HS-27A (cell line): ENCODE results near the gene CDK5R2.
A peak's percentile ranks its signal among the peaks of the same experiment; 100 is the strongest.
"Not testable (repeated sequence)": the region's sequence is repeated elsewhere in the genome, so short reads cannot be mapped to it uniquely, and the experiment has no call there.

ENCODE experiments used
- DNase-seq: peaks from one replicate; pipeline ENCODE4 v3.0.0-alpha.2; 2012; ENCODE audit warnings: low read depth, missing footprints

CDK5R2 gene

DNA sequence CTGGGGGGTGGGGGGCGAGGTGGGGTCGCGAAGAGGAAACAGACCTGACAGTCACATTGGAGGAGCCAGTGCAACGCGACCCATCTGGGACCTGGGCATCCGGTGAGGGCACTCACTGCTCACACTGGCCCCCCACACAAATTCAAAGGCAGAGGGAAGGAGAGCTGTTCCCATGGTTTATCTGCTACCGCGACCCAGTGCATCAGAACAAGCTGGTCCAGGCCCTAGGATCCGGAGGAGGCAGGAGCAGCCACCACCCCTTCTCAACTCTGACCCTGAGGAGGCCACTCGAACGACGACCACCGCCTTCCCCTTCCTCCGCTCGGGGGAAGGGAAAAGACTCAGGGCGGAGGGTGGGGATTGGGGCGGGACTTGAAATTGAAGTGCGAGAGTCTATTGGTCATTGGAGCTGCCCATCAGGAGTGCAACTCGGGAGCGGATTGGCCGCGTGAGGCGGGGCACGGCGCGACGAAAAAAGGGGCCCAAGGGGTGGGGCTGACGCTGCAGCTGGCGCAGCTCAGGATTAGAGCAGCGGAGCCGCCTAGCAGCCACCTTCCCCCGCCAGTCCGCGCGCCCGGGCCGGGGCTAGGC, at the start of gene CDK5R2:
TSS of gene CDK5R2 (plus strand) at position 526 of the 591 bp plus-strand sequence. CDS start 155 bp downstream, outside the sequence.
- DNase-seq: peak; percentile 27

GRCh38 chr2:218910741-218911140, 48.7 kb upstream of the CDK5R2 start:
- DNase-seq: no peak

GRCh38 chr2:218920504-218920903, 39.0 kb upstream of the CDK5R2 start:
- DNase-seq: no peak

- no peak for DNase-seq
Observed at GRCh38 chr2:218924757-218925156, 34.7 kb upstream of the CDK5R2 start.

GRCh38 chr2:218925434-218925833, 34.0 kb upstream of the CDK5R2 start:
- DNase-seq: no peak

DNA sequence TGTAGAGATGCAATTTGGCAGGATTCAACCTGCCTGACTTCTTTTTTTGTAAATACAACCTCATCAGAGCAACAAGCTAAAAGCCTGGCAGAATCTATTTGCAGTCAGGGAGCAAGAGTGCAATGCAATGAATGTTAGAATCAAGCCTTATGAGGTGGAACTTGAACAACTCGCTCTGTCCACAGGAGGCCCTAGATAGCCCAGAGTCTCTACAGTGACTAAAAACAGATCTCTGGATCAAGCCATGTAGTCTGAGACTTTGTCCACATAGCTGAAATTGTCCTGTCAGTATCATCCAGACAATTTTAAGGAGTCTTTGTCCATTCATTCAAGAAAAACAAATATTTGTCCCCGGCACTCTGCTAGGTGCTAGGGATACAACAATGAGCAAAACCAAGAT, 32.0 kb upstream of the CDK5R2 start:
- DNase-seq: no peak

DNA sequence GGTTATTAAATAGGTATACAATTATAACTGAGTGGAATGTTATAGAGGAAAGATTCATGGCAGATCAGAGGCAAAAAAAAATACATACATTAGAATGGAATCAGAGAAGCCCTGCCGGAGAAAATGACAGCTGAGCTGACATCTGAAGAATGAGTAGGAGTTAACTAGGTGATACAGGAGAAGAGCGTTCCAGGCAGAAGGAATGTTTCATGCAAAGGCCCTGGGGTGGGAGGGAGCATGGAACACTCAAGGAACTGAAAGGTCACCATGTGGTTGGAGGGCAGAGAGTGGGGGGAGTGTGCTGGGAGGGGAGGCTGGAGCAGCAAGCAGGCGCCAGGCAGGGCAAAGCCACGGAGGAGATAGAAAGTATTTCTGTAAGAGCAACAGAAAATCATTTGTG, 31.6 kb upstream of the CDK5R2 start:
- no peak for DNase-seq

DNA sequence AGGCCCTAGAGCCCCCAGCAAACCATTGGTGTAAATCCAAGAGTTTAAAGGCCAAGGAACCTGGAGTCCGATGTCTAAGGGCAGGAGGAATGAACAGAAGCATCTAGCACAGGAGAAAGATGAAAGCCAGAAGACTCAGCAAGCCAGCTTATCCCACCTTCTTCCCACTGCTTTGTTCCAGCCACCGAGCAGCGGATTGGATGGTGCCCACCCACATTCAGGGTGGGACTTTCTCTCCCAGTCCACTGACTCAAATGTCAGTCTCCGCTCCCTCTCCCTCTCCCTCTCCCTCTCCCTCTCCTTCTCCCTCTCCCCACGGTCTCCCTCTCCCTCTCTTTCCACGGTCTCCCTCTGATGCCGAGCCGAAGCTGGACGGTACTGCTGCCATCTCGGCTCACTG, 29.0 kb upstream of the CDK5R2 start:
- not testable (repeated sequence) for DNase-seq

- DNase-seq: not testable (repeated sequence)
Observed at GRCh38 chr2:218931751-218932150, 27.7 kb upstream of the CDK5R2 start.

DNA sequence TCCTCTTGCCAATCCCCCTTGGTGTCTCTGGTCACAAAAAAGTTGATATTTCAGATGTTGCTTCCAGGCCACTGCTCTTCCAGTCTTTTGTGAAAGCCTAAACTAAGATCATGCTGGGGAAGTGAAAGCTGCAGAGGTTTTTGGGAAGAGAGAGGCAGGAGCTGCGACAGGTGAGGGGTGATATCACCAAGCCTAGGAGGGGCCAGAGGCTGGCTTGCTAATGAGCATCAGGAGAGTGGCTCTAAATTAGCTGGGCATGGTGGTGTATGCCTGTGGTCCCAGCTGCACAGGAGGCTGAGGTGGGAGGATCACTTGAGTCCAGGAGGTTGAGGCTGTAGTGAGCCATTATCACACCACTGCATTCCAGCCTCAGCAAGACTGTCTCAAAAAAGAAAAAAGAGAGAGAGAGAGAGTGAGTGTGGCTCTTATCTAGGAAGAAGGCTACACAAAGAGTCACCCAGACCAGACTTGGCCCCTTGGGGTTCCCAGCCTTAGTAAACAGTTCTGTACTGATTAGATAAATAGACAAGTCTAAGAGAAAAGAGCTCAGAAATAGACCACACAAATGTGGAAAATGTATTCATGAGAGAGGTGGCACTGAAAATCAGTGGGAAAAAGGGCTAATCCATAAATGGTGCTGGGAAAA, 14.6 kb upstream of the CDK5R2 start:
- DNase-seq: no peak

- no peak for DNase-seq
Observed at GRCh38 chr2:218946621-218947020, 12.8 kb upstream of the CDK5R2 start.

DNA sequence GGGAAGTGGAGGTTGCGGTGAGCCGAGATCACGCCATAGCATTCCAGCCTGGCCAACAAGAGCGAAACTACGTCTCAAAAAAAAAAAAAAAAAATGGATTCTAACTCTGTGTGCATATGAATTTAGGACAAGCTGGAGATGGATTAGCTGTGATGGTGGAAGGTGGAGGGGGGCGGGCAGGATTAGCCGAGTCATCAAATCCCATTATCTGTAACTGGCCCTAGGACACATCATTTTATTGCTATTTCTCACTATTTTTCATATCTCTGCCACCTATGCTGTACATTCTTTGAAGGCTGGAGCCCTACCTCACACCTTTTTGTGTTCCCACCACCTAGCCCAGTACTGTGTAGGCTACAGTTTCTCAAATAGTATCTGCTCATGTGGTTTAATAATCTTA, 7.3 kb upstream of the CDK5R2 start:
- DNase-seq: no peak

DNA sequence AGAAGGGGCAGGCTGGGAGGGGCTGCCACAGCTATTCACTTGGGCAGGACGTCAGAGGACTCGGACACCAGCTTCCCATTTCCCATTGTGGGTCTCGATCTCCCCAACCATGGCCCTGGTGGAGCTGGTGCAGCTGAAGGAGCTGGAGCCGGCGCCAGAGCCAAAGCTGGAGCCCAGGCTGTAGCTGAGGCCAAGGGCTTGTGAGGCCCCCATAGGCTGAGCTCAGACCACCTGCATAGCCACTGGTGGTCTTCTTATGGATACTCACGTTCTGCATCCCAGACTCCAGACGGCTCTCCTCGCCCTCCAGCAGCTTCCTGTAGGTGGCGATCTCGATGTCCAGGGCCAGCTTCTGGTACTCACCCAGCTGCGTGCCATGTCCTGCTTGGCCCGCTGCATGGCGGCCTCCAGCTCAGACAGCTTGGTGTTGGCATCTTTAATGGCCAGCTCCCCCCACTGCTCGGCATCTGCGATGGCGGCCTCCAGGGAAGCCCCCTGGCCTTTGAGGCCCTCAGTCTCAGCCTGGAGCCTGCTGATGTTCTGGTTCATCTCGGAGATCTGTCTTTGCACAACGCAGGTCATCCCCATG, 6.0 kb upstream of the CDK5R2 start:
- no peak for DNase-seq

DNA sequence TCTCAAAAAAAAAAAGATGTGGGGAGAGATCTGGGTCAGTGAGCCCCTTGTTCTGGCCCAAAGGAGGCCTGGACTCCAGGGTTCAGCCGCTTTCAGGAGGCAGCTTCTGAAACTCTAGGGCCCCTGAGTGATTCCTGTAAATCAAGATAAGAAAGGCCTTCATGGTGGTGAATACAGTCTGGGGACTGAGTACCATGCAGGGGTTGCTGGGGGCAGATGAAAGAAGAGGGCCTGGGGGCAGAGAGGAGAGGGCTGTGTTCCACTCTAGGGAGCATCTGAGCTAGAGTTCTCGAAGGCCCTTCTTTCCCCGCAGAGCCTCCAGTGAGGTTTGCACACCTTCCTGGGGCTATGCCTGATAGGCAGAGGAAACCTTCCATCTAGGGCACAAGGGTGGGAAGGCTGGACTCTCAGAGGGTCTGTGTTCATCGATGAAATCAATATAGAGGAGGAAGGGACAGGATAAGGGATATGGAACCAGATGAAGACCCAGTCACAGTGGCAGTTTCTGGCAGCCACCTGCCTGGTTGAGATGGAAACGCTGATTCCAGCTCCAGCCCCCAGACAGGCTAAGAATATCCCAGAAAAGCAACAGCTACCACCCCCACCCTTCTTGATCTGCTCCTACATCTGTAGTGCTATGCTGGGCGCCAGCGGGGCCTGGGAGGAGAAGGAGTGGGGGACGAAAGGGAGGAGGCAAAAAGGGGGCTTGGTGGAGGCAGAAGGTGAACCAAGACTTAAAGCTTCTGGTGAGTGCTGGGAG, 4.7 kb upstream of the CDK5R2 start:
- DNase-seq: no peak

DNA sequence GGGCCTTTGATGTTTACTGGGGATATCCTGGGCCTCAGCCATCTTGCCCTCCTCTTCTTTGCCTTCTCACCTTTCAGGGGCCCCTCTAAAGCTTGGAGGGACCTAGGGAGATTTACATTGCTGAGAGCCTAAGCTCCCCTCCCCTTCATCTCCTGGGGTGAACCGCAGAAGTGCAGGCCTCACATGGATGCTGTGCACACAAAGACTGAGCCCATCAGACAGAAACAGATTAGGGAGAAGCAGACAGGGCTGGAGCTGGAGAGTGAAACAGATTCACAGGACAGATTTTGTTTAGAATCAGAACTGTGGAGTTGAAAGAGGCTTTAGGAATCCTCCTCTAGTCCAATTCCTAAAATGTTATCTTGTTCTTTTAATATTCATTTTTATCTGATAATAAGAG, 3.4 kb upstream of the CDK5R2 start:
- DNase-seq: no peak

DNA sequence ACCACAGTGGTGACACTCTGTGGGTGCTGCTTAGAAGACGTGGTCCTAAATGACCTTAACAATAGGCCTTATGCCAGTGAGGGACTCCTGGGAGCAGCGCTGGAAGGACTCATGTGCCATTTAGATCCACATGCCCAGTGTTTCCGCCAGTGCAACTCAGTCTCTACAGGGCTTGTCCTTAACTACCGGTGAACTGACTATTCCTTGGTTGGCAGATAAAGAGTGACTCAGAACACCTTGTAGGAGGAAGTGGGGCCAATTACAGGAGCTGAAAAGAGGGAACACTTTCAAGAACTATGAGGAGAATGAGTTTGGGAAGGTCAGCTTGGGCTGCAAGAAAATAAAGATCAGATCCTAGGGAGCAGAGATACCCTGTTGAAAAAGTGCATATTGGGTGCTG, 1.8 kb upstream of the CDK5R2 start:
- DNase-seq: no peak

GRCh38 chr2:218958276-218958675, 1.2 kb upstream of the CDK5R2 start:
- DNase-seq: no peak

GRCh38 chr2:218959761-218960308, 369 bp downstream of the CDK5R2 start:
- no peak for DNase-seq

GRCh38 chr2:218960309-218961165, 1.1 kb downstream of the CDK5R2 start:
- no peak for DNase-seq

DNA sequence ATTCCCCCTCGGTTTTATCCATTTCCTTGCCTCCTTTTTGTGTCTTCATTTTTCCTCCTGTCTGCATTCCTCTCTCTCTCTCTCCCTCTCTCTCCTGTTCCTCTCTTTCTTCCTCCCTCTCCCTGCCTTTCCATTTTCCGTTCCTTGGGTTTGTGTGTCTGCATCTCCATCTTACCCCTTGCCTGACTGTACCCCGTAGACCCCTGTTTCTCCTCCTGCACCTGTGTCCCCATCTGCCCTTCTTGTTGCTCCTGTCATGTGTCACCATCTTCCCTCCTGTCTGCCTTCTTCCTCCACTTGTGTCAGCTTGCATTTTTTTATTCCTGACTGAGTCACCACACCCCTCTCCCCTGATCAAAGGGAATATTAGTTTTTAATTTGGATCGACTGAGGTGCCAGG, 1.8 kb downstream of the CDK5R2 start:
- DNase-seq: no peak

DNA sequence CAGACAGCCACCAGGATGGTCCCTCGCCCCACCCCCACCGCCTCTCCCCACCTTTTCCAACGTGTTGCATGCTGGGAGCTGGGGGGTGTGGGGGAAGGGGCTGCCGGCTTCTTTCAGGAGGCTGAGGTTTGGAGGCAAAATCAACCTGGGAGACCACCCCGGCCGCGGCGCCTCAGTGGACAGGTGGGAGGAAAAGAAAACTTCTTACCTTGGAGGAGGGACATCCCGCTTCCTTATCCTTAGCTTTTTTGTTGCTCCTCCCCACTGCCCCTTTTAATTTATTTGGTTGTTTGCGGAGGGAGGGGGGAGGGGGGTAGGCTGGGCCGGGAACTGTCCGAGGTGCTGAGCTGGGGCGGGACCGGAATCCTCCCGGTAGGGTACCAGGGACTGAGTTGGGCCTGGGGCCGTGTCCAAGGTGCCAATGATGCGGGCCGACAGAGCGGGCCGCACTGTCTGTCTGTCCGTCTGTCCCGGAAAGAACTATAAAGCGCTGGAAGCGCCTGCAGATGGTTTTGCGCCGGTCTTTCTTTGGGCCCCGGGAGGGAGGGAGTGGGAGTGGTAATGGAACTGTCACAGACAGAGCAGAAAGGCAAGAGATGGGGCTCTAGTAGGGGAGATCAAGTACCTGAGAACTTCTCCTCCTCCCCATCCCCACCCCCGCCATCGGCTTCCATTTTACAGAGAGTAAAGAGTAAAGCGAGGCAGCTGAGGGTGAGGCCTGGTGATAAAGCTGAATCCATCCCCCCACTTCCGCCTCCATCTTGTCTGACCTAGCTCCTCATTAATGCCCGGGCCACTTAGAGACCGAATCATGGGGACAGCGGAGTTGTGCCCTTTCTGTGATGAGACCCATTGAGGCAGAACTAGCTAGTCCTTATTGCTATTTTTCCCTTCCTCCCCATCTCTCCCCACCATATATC, 2.4 kb downstream of the CDK5R2 start:
- DNase-seq: no peak
